H1 (cell line): Measurements from ENCODE around the gene STAT4. TPM values are rescaled to one million over a fixed set of nuclear protein-coding genes. Genes with fewer than 3 reads are reported as not detected.

Experiments used
- BACH1 ChIP-seq: IDR thresholded peaks from 2 replicates; pipeline ENCODE4 v1.6.1; 2012; ENCODE audit warnings: low read length, improper control_type of control experiment
- KDM5A ChIP-seq: fragments of 200-600 bp; IDR thresholded peaks from 2 replicates; pipeline ENCODE4 v1.7.1; 2012; ENCODE audit warnings: mild to moderate bottlenecking, low read length, inconsistent platforms, mixed read lengths
- PHF8 ChIP-seq: fragments of 200-600 bp; sonication (generic); conservative IDR thresholded peaks from 2 replicates; pipeline ENCODE4 v1.7.1; 2012; ENCODE audit warnings: low read depth, mild to moderate bottlenecking, inconsistent platforms, low read length, moderate library complexity
- polyA plus RNA-seq, 7 experiments: library from polyadenylated mRNA; depleted of rRNA in 3 of 7; stranded (reverse) in 5 of 7; unstranded in 2 of 7; fragments of >200 nt in 5 of 7; fragments of 200-250 nt in 2 of 7; gene quantifications; 1 replicate in 5 of 7; 2 replicates in 1 of 7; 4 replicates in 1 of 7; pipeline versions ENCODE4 v1.2.1 to v1.2.3, GENCODE V29; 2011 to 2013; ENCODE audit warnings: missing spikeins in 2 of 7, mixed read lengths in 2 of 7
- total RNA-seq: library from RNA; stranded (reverse); fragmentation: NEBNext Ultra II Directional; extraction: Animal tissue kit (Norgen Biotek cat#: 25700); gene quantifications from 2 replicates; pipeline ENCODE4 v1.2.1, GENCODE V29; 2021
- TF ChIP-seq, protein P1 (sequence below): fragments of 300-600 bp; sonication (generic); IDR thresholded peaks from 2 replicates; pipeline ENCODE4 v1.7.1; 2012; ENCODE audit warnings: low read length, moderate library complexity, mild to moderate bottlenecking, inconsistent platforms; ENCODE audit not compliant: insufficient replicate concordance

STAT4 gene
- total and polyA plus RNA-seq, 2 of the 8 experiments (the other 6 are each of a cell fraction or from before 2014, with no cell fraction given): 0.36 to 0.63 TPM

DNA sequence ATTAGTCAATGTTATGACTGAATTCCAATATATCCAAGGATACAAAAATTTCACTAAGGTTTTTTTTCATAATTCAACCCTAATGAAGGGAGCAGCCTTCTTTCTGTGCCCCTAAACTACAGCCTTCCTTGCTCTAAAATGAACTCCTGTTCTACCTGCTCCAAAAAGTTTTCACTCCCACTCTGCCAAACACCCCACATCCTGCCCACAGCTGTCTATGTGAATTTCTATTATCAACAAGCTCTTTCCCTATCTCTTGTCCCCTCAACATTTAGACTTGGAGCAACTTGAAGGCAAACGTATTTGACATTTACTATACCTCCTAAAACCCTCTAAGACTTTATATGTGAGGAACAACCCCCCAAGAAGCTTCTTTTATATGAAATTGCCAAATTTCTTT, 2.5 kb downstream of the STAT4 start (continued):
- TF ChIP-seq, protein P1, sequence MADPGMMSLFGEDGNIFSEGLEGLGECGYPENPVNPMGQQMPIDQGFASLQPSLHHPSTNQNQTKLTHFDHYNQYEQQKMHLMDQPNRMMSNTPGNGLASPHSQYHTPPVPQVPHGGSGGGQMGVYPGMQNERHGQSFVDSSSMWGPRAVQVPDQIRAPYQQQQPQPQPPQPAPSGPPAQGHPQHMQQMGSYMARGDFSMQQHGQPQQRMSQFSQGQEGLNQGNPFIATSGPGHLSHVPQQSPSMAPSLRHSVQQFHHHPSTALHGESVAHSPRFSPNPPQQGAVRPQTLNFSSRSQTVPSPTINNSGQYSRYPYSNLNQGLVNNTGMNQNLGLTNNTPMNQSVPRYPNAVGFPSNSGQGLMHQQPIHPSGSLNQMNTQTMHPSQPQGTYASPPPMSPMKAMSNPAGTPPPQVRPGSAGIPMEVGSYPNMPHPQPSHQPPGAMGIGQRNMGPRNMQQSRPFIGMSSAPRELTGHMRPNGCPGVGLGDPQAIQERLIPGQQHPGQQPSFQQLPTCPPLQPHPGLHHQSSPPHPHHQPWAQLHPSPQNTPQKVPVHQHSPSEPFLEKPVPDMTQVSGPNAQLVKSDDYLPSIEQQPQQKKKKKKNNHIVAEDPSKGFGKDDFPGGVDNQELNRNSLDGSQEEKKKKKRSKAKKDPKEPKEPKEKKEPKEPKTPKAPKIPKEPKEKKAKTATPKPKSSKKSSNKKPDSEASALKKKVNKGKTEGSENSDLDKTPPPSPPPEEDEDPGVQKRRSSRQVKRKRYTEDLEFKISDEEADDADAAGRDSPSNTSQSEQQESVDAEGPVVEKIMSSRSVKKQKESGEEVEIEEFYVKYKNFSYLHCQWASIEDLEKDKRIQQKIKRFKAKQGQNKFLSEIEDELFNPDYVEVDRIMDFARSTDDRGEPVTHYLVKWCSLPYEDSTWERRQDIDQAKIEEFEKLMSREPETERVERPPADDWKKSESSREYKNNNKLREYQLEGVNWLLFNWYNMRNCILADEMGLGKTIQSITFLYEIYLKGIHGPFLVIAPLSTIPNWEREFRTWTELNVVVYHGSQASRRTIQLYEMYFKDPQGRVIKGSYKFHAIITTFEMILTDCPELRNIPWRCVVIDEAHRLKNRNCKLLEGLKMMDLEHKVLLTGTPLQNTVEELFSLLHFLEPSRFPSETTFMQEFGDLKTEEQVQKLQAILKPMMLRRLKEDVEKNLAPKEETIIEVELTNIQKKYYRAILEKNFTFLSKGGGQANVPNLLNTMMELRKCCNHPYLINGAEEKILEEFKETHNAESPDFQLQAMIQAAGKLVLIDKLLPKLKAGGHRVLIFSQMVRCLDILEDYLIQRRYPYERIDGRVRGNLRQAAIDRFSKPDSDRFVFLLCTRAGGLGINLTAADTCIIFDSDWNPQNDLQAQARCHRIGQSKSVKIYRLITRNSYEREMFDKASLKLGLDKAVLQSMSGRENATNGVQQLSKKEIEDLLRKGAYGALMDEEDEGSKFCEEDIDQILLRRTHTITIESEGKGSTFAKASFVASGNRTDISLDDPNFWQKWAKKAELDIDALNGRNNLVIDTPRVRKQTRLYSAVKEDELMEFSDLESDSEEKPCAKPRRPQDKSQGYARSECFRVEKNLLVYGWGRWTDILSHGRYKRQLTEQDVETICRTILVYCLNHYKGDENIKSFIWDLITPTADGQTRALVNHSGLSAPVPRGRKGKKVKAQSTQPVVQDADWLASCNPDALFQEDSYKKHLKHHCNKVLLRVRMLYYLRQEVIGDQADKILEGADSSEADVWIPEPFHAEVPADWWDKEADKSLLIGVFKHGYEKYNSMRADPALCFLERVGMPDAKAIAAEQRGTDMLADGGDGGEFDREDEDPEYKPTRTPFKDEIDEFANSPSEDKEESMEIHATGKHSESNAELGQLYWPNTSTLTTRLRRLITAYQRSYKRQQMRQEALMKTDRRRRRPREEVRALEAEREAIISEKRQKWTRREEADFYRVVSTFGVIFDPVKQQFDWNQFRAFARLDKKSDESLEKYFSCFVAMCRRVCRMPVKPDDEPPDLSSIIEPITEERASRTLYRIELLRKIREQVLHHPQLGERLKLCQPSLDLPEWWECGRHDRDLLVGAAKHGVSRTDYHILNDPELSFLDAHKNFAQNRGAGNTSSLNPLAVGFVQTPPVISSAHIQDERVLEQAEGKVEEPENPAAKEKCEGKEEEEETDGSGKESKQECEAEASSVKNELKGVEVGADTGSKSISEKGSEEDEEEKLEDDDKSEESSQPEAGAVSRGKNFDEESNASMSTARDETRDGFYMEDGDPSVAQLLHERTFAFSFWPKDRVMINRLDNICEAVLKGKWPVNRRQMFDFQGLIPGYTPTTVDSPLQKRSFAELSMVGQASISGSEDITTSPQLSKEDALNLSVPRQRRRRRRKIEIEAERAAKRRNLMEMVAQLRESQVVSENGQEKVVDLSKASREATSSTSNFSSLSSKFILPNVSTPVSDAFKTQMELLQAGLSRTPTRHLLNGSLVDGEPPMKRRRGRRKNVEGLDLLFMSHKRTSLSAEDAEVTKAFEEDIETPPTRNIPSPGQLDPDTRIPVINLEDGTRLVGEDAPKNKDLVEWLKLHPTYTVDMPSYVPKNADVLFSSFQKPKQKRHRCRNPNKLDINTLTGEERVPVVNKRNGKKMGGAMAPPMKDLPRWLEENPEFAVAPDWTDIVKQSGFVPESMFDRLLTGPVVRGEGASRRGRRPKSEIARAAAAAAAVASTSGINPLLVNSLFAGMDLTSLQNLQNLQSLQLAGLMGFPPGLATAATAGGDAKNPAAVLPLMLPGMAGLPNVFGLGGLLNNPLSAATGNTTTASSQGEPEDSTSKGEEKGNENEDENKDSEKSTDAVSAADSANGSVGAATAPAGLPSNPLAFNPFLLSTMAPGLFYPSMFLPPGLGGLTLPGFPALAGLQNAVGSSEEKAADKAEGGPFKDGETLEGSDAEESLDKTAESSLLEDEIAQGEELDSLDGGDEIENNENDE: no peak
- no peak for TF ChIP-seq BACH1
- no peak for TF ChIP-seq KDM5A
- TF ChIP-seq PHF8: no peak
